Stimulated activated CD8-positive, alpha-beta memory T cell treated with anti-CD3 and anti-CD28 coated beads, Interleukin-4, amount 100 ng/mL, for 24 hours (primary cell): ENCODE results near the gene RTF1.
"Not testable (repeated sequence)": the region's sequence is repeated elsewhere in the genome, so short reads cannot be mapped to it uniquely, and the experiment has no call there.

Experiments
- DNase-seq: peaks from one replicate; pipeline ENCODE4 v3.0.0-alpha.2; 2020; ENCODE audit warnings: low read depth

RTF1 gene

GRCh38 chr15:41416742-41417417, at the start of gene RTF1:
RTF1 (plus strand) TSS chr15:41417095; CDS start chr15:41417116, 21 bp downstream.
- peak; percentile 96 for DNase-seq

GRCh38 chr15:41367418-41367817, 49.5 kb upstream of the RTF1 start:
- no peak for DNase-seq

- DNase-seq = no peak
These were observed 38.9 kb upstream of the RTF1 start for GRCh38 chr15:41377978-41378377.

GRCh38 chr15:41383974-41384749, 32.7 kb upstream of the RTF1 start:
- DNase-seq = not testable (repeated sequence)

GRCh38 chr15:41387646-41388045, 29.2 kb upstream of the RTF1 start:
- DNase-seq = no peak

GRCh38 chr15:41392659-41393058, 24.2 kb upstream of the RTF1 start:
- DNase-seq = no peak

GRCh38 chr15:41394924-41395323, 22.0 kb upstream of the RTF1 start:
- no peak for DNase-seq

- DNase-seq = no peak
These were observed 20.8 kb upstream of the RTF1 start for GRCh38 chr15:41396111-41396510.

- DNase-seq = no peak
These were observed 15.0 kb upstream of the RTF1 start for GRCh38 chr15:41401904-41402267.

GRCh38 chr15:41407341-41407740, 9.6 kb upstream of the RTF1 start:
- DNase-seq = no peak

GRCh38 chr15:41408234-41408641, 8.7 kb upstream of the RTF1 start:
- DNase-seq = no peak

- no peak for DNase-seq
These were observed 5.9 kb upstream of the RTF1 start for GRCh38 chr15:41411031-41411430.

GRCh38 chr15:41411441-41411840, 5.5 kb upstream of the RTF1 start:
- no peak for DNase-seq

GRCh38 chr15:41416128-41416741, 660 bp upstream of the RTF1 start:
- DNase-seq = no peak

- no peak for DNase-seq
These were observed 712 bp downstream of the RTF1 start for GRCh38 chr15:41417418-41418195.

GRCh38 chr15:41423979-41424659, 7.2 kb downstream of the RTF1 start:
- no peak for DNase-seq

- DNase-seq = no peak
These were observed 7.9 kb downstream of the RTF1 start for GRCh38 chr15:41424809-41425208.

GRCh38 chr15:41425907-41426306, 9.0 kb downstream of the RTF1 start:
- not testable (repeated sequence) for DNase-seq

- DNase-seq = no peak
These were observed 12.4 kb downstream of the RTF1 start for GRCh38 chr15:41429003-41429890.

GRCh38 chr15:41435037-41435786, 18.3 kb downstream of the RTF1 start:
- no peak for DNase-seq
